MCF 10A (cell line): ENCODE data around the gene PHLDB2. TPM values are rescaled to one million over a fixed set of nuclear protein-coding genes. Genes with fewer than 3 reads are reported as not detected.

ENCODE experiments used
- BruUV-seq: library from RNA; stranded (reverse); fragments of 400-500 nt; replicated peaks from 2 replicates; lab custom pipeline; 2021; lab: Mats Ljungman, UMichigan
- CTCF ChIA-PET: fragments of 300-600 bp; sonication (Branson Sonifier 250); formaldehyde crosslinking; extraction: SDS; loops from one replicate; lab custom pipeline; 2021; ENCODE audit warnings: antibody characterized with exemption, inconsistent platforms; lab: Yijun Ruan, JAX
- POLR2A ChIA-PET: fragments of 300-600, 350-650 bp; sonication (Branson Sonifier 250); formaldehyde crosslinking; extraction: SDS; loops from one replicate; lab custom pipeline; 2020; ENCODE audit warnings: antibody characterized with exemption, inconsistent platforms; lab: Yijun Ruan, JAX
- DNase-seq: peaks from one replicate; pipeline ENCODE4 v3.0.0-alpha.2; 2018; ENCODE audit not compliant: unreplicated experiment
- H3K27ac Mint-ChIP-seq: one replicate; pipeline ENCODE4 v1.8.0; 2022; ENCODE audit warnings: mild to moderate bottlenecking, low read depth, mixed read lengths; ENCODE audit not compliant: unreplicated experiment
- H3K27me3 Mint-ChIP-seq: one replicate; pipeline ENCODE4 v1.8.0; 2022; ENCODE audit warnings: mixed read lengths; ENCODE audit not compliant: insufficient read depth, unreplicated experiment
- H3K36me3 Mint-ChIP-seq: one replicate; pipeline ENCODE4 v1.8.0; 2022; ENCODE audit warnings: mild to moderate bottlenecking, moderate library complexity, mixed read lengths; ENCODE audit not compliant: insufficient read depth, unreplicated experiment
- H3K4me1 Mint-ChIP-seq: one replicate; pipeline ENCODE4 v1.8.0; 2022; ENCODE audit warnings: mixed read lengths; ENCODE audit not compliant: insufficient read depth, unreplicated experiment
- H3K4me3 Mint-ChIP-seq: one replicate; pipeline ENCODE4 v1.8.0; 2022; ENCODE audit warnings: mild to moderate bottlenecking, moderate library complexity, mixed read lengths; ENCODE audit not compliant: unreplicated experiment
- H3K9me3 Mint-ChIP-seq: one replicate; pipeline ENCODE4 v1.8.0; 2022; ENCODE audit warnings: mixed read lengths; ENCODE audit not compliant: unreplicated experiment
- CTCF ChIP-seq: fragments of 200-600 bp; IDR thresholded peaks from one replicate; pipeline ENCODE4 v1.8.0; 2022; ENCODE audit warnings: antibody characterized with exemption, mild to moderate bottlenecking; ENCODE audit not compliant: unreplicated experiment
- intact Hi-C: fragments of 100-400 bp; cut with micrococcal nuclease; formaldehyde crosslinking; loops from 2 replicates; pipeline ENCODE4 v1.14.1; 2022
- total RNA-seq: library from RNA; stranded (reverse); gene quantifications from 2 replicates; pipeline ENCODE4 v1.2.3, GENCODE V29; 2022

PHLDB2 gene
- total RNA-seq, 1 experiment from 2014 or later, result 109 TPM

DNA sequence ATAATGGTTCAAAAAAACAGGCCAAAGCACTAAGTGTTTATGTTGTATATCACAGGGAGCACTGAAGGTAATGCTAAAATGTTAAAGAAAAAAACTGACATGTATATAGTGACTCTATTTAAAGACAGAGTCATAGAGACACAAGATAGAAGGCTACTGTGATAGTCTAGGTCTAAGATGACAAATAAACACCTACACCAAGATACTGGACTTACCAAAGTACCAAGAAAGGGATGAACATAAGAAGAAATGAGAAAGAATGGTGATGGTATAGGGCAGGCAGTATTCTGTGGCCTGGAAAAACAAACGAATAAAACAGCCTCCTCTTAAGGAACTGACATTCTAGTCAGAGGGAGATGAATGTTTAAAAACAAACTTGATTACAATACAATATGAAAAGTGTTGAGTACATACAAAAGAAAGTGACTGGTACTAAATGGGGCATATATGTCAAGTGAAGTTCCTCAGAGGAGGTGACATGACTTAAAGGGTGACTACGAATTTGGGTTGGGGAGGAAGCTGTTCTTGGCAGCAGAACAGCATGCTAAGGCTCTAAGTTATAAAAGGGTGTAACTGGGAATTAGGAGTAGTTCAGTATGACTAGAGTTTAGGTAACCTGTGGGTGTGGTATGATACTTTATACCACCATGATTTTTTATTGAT is 125.7 kb downstream of the PHLDB2 start:
- Mint-ChIP-seq H3K4me3 (no peak overlapping the region), H3K27me3 (no peaks in the 10 kb centered on the region), H3K4me1 (peaks cover 29% of the 10 kb centered on the region), H3K36me3 (peaks cover 29% of the 10 kb centered on the region), H3K27ac (no peak overlapping the region), H3K9me3 (no peaks in the 10 kb centered on the region)
- ChIA-PET CTCF (interaction anchor here (2.8 kb wide), 1 partner anchor 59 kb away, joined by 22 read pairs; no protein-coding TSS in a partner anchor), POLR2A (no interaction called here)
- no TSS peak for BruUV-seq
- no peak for TF ChIP-seq CTCF
- DNase-seq, result no peak
- intact Hi-C loops, result no loop called here

DNA sequence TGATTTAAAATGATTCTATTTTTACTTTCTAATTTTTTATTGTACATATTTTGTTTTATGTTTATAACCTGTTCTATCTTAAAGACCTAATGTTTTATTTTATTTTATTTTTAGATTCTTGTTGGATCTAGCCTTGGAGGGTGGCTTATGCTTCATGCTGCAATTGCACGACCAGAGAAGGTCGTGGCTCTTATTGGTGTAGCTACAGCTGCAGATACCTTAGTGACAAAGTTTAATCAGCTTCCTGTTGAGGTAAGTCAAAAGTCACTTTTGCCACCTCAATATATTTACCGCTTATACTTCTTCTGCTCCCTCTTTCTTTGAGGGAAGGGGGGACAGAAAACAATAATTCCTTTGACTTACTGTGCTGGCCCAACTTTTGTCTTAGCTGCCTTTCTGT is 127.7 kb downstream of the PHLDB2 start:
- BruUV-seq, result no TSS peak
- TF ChIP-seq CTCF, result no peak
- no peak overlapping the region for H3K27ac Mint-ChIP-seq
- DNase-seq, result no peak
- intact Hi-C loops, result no loop called here
- H3K9me3 Mint-ChIP-seq, result no peaks in the 10 kb centered on the region
- H3K36me3 Mint-ChIP-seq, result peaks cover 29% of the 10 kb centered on the region
- ChIA-PET CTCF (interaction anchor here (0.6 to 2.8 kb wide), 5 partner anchors 21 to 98 kb away, joined by 3 to 22 read pairs (median 4); no protein-coding TSS in a partner anchor), POLR2A (interaction anchor here (0.8 kb wide), 1 partner anchor 20 kb away, joined by 4 read pairs; no protein-coding TSS in a partner anchor)
- no peak overlapping the region for H3K4me3 Mint-ChIP-seq
- H3K4me1 Mint-ChIP-seq, result peaks cover 29% of the 10 kb centered on the region
- no peaks in the 10 kb centered on the region for H3K27me3 Mint-ChIP-seq

GRCh38 chr3:111989061-111989678 is 130.1 kb downstream of the PHLDB2 start:
- intact Hi-C loops, result loop anchor here (1.0 kb wide), 3 partner anchors 24 to 97 kb away; partner anchors contain the start of gene C3orf52
- no peak overlapping the region for H3K27ac Mint-ChIP-seq
- TF ChIP-seq CTCF, result peak; percentile 47
- H3K4me3 Mint-ChIP-seq, result no peak overlapping the region
- peak; percentile 74 for DNase-seq
- peaks cover 24% of the 10 kb centered on the region for H3K4me1 Mint-ChIP-seq
- ChIA-PET CTCF (interaction anchor here (0.5 to 7.1 kb wide), 39 partner anchors 8 to 1391 kb away, joined by 3 to 165 read pairs (median 4); partner anchors contain the start of genes ABHD10 and TMPRSS7), POLR2A (interaction anchor here (0.7 to 2.5 kb wide), 10 partner anchors 10 to 162 kb away, joined by 3 to 22 read pairs (median 4); partner anchors contain the start of gene ABHD10)
- H3K27me3 Mint-ChIP-seq, result no peaks in the 10 kb centered on the region
- H3K36me3 Mint-ChIP-seq, result peaks cover 33% of the 10 kb centered on the region
- BruUV-seq, result no TSS peak
- no peaks in the 10 kb centered on the region for H3K9me3 Mint-ChIP-seq

GRCh38 chr3:111993038-111993437 is 134.0 kb downstream of the PHLDB2 start:
- intact Hi-C loops, result no loop called here
- POLR2A ChIA-PET, result interaction anchor here (0.6 to 0.8 kb wide), 2 partner anchors 9 to 12 kb away, joined by 3 read pairs; no protein-coding TSS in a partner anchor
- Mint-ChIP-seq H3K9me3 (no peaks in the 10 kb centered on the region), H3K4me1 (peaks cover 6% of the 10 kb centered on the region), H3K27me3 (no peaks in the 10 kb centered on the region), H3K27ac (no peak overlapping the region), H3K4me3 (no peak overlapping the region), H3K36me3 (peaks cover 22% of the 10 kb centered on the region)
- no peak for TF ChIP-seq CTCF
- DNase-seq, result no peak
- CTCF ChIA-PET, result interaction anchor here (0.6 to 7.1 kb wide), 4 partner anchors 20 to 415 kb away, joined by 3 to 165 read pairs (median 17); no protein-coding TSS in a partner anchor
- BruUV-seq, result no TSS peak
